Ovary (tissue), 9 donors: ENCODE data around the gene MON1A. TPM values are rescaled to one million over a fixed set of nuclear protein-coding genes. Genes with fewer than 3 reads are reported as not detected.

ENCODE experiments used
- DNase-seq, 5 donors: peaks; one replicate each; pipeline ENCODE4 v3.0.0-alpha.2; 2019 to 2020
- H3K27ac ChIP-seq, 2 donors: fragments of 200-600 bp; one replicate each; pipeline versions ENCODE4 v1.5.1 to v1.8.0; 2019 to 2022
- H3K27me3 ChIP-seq: fragments of 200-600 bp; one replicate; pipeline ENCODE4 v1.8.0; 2022
- H3K36me3 ChIP-seq: fragments of 200-600 bp; sonication (generic); one replicate; pipeline ENCODE4 v1.5.1; 2019
- H3K4me1 ChIP-seq: one replicate; pipeline ENCODE4 v1.8.1; 2013; ENCODE audit warnings: mild to moderate bottlenecking, moderate library complexity; ENCODE audit not compliant: insufficient read depth
- H3K4me3 ChIP-seq: fragments of 200-600 bp; sonication (generic); one replicate; pipeline ENCODE4 v1.5.1; 2017
- H3K9me3 ChIP-seq, 2 donors: fragments of 200-600 bp in 1 of 2; sonication (generic) in 1 of 2; one replicate each; pipeline versions ENCODE4 v1.5.1 to v1.8.1; 2013 to 2019; ENCODE audit warnings: mild to moderate bottlenecking in 1 of 2, moderate library complexity in 1 of 2
- CTCF ChIP-seq, 3 donors: fragments of 450-650 bp in 2 of 3; fragments of 200-600 bp in 1 of 3; IDR thresholded peaks; one replicate each; pipeline versions ENCODE4 v1.5.1 to v1.8.0; 2016 to 2022; ENCODE audit warnings: antibody characterized with exemption in 3 of 3, mild to moderate bottlenecking in 1 of 3
- EP300 ChIP-seq: sonication (generic); formaldehyde crosslinking; IDR thresholded peaks from one replicate; pipeline ENCODE4 v1.6.1; 2017; ENCODE audit warnings: antibody characterized with exemption
- POLR2A ChIP-seq: fragments of 450-650 bp; IDR thresholded peaks from one replicate; pipeline ENCODE4 v1.6.1; 2017; ENCODE audit warnings: antibody characterized with exemption, mild to moderate bottlenecking, moderate library complexity
- WGBS, 3 donors: extraction: QIAGEN DNeasy Blood & Tissue Kit in 1 of 3; methylation state at CpG; one replicate each; pipeline versions ENCODE4 v1.1.5 to v1.1.7; 2013 to 2017; 5-methylcytosine and 5-hydroxymethylcytosine counted together
- intact Hi-C, 4 donors: fragments of 100-400 bp; cut with DNase I; formaldehyde crosslinking; loops; one replicate each; pipeline versions ENCODE4 v1.11.0 to v1.15.1; 2022 to 2023
- polyA plus RNA-seq, 2 donors: library from polyadenylated mRNA; stranded (reverse); fragments of 200-250 nt in 1 of 2; fragments of 350-450 nt in 1 of 2; fragmentation: Illumina TruSeq in 1 of 2; extraction: RNeasy Lipid Tissue Mini Kit (QIAGEN cat#74804) in 1 of 2; gene quantifications; one replicate each; pipeline ENCODE4 v1.2.3, GENCODE V29; 2013 to 2014
- total RNA-seq, 7 donors: library from RNA; depleted of rRNA in 2 of 7; stranded (reverse); fragments of >200 nt in 2 of 7; fragmentation: NEBNext Ultra II Directional in 3 of 7; extraction: Animal tissue kit (Norgen Biotek cat#: 25700) in 3 of 7; gene quantifications; one replicate each; pipeline versions ENCODE4 v1.1.0 to v1.2.4, GENCODE V29; 2016 to 2023
- donor health status: DM: no; HTN: no; CAD: no; lungs with moderate emphysema.
- donor health status: DM: no; HTN: no; CAD: no.
- donor health status: Bipolar disorder and iron deficiency.
- donor health status: DM: yes; HTN: yes; CAD: no.
- donor health status: DM: no; HTN: no; CAD: no.
- donor health status: DM: yes; HTN: yes; CAD: no.

MON1A gene
- total and polyA plus RNA-seq, 9 donors: 2.8 to 13.2 (median 7.1) TPM

- Histone ChIP-seq H3K27ac (no peak overlapping the region), H3K27me3 (no peaks in the 10 kb centered on the region), H3K4me1 (no peaks in the 10 kb centered on the region), H3K4me3 (no peak overlapping the region), H3K9me3 (no peaks in the 10 kb centered on the region), H3K36me3 (no peaks in the 10 kb centered on the region)
- WGBS, 3 donors: 78 to 81% (median 80%) methylated on average over 5 of the region's 5 CpGs
- no peak for DNase-seq
- intact Hi-C loops: no loop called here
- TF ChIP-seq POLR2A: no peak
Observed at GRCh38 chr3:49876567-49876966, 53.0 kb downstream of the MON1A start.

GRCh38 chr3:49873623-49874022, 56.0 kb downstream of the MON1A start:
- Histone ChIP-seq H3K27ac (no peak overlapping the region), H3K36me3 (no peaks in the 10 kb centered on the region), H3K4me3 (no peak overlapping the region), H3K27me3 (no peaks in the 10 kb centered on the region), H3K4me1 (no peaks in the 10 kb centered on the region), H3K9me3 (no peaks in the 10 kb centered on the region)
- intact Hi-C loops: no loop called here
- TF ChIP-seq CTCF (IDR thresholded peaks at IDR 0.05) (no peak), POLR2A (no peak), EP300 (no peak)
- no peak for DNase-seq
- WGBS, 3 donors: 84 to 95% (median 86%) methylated on average over 7 to 8 of the region's 8 CpGs

GRCh38 chr3:49872801-49873281, 56.8 kb downstream of the MON1A start:
- H3K27me3 ChIP-seq: no peaks in the 10 kb centered on the region
- intact Hi-C loops: no loop called here
- whole genome bisulfite sequencing, 3 donors: 40 to 87% (median 61%) methylated on average over 4 of the region's 4 CpGs

GRCh38 chr3:49871531-49872153, 58.0 kb downstream of the MON1A start:
- no peak for TF ChIP-seq POLR2A
- no peak for TF ChIP-seq EP300
- TF ChIP-seq CTCF (IDR thresholded peaks at IDR 0.05): no peak
- DNase-seq: no peak
- intact Hi-C loops: no loop called here
- WGBS, 3 donors: 57 to 79% (median 61%) methylated on average over 10 of the region's 10 CpGs
- H3K27ac ChIP-seq: no peak overlapping the region
- no peaks in the 10 kb centered on the region for H3K4me1 ChIP-seq
- no peak overlapping the region for H3K4me3 ChIP-seq
- H3K9me3 ChIP-seq: no peaks in the 10 kb centered on the region
- no peaks in the 10 kb centered on the region for H3K27me3 ChIP-seq
- no peaks in the 10 kb centered on the region for H3K36me3 ChIP-seq

More at GRCh38 chr3:49872801-49873281, 56.8 kb downstream of the MON1A start:
- Histone ChIP-seq H3K27ac (no peak overlapping the region), H3K9me3 (no peaks in the 10 kb centered on the region), H3K4me3 (no peak overlapping the region), H3K4me1 (no peaks in the 10 kb centered on the region), H3K36me3 (no peaks in the 10 kb centered on the region)
- TF ChIP-seq CTCF (IDR thresholded peaks at IDR 0.05) (no peak), POLR2A (no peak), EP300 (no peak)
- DNase-seq: no peak

- no peak within 1 kb of the TSS for H3K27ac ChIP-seq
- no peaks in the 10 kb centered on the region for H3K9me3 ChIP-seq
- H3K4me3 ChIP-seq: no peak within 1 kb of the TSS
- H3K4me1 ChIP-seq: no peaks in the 10 kb centered on the region
- TF ChIP-seq POLR2A: no peak
- no peak for TF ChIP-seq CTCF (IDR thresholded peaks at IDR 0.05)
- no peak for TF ChIP-seq EP300
- DNase-seq: no peak
- no peaks in the 10 kb centered on the region for H3K27me3 ChIP-seq
- 0 to 2% (median 1%) methylated on average over 37 to 59 of the region's 59 CpGs for WGBS, 3 donors
- no peaks in the 10 kb centered on the region for H3K36me3 ChIP-seq
- intact Hi-C loops: loop anchor here in 1 of 4 donors (10.0 kb wide), 1 partner anchor 155 kb away; no protein-coding TSS in a partner anchor
Observed at GRCh38 chr3:49869525-49870126, 60.0 kb downstream of the MON1A start, which contains the start of gene CAMKV. CAMKV (minus strand) TSS chr3:49869906; CDS start chr3:49862388, 7,518 bp downstream.
